ENCODE results near the gene SH3GL1.

The SH3GL1 gene

GRCh38 chr19:4372165-4373012 lies 28.0 kb downstream of the SH3GL1 start:
- FAIRE-seq (no peak), DNase-seq (ENCODE audit: insufficient read length) (no peak)
- no peak for TF ChIP-seq POLR2A (IDR thresholded peaks at IDR 0.05; ENCODE audit: low read depth, low read length)
- TF ChIP-seq POLR2AphosphoS5 (IDR thresholded peaks at IDR 0.05; ENCODE audit: low read depth, low read length), result no peak
- TF ChIP-seq TAF1 (IDR thresholded peaks at IDR 0.05; ENCODE audit: borderline replicate concordance, low read depth, low read length), result no peak

DNA sequence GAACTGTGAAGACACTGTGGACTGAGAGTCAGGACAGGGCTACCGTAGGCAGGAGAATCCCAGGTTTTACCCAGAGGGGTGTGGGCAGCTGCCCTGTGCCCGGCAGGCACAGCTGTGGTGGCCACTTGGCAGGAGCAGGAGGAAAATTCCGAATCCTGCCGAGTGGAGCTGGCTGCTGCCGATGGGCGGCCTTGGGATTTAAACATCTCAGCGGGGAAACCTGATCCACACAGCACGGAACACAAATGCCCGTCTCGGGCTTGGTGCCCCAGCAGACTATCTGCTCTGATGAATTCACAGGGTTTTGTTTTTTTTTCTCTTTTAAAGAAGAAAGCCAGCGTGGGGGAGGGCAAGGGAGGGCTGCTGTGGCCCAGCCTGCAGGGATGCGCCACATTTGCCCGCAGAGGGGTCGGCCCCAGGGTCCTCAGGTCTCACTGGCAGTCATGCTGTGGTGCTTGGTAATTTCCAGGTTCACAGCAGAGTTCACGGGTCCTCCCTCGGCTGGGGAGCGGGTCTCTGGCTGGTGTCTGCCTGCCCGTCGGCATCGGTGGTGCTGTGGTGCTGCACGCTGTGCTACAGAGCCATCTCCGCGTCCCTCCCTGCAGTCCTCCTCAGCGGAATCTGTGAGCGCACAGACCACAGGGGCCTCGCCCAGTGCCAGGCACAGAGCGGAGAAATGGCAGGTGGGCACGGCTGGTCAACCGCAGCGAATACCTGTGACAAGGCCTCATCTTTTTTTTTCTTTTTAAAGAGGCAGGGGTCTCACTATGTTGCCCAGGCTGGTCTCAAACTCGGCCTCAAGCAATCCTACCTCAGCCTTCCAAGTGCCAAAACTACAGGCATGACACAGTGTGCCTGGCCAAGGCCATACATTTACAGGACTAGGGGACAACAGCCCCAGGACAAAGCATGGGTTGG lies 28.8 kb downstream of the SH3GL1 start:
- no peak for TF ChIP-seq TAF1 (IDR thresholded peaks at IDR 0.05; ENCODE audit: borderline replicate concordance, low read depth, low read length)
- no peak for TF ChIP-seq POLR2A (IDR thresholded peaks at IDR 0.05; ENCODE audit: low read depth, low read length)
- TF ChIP-seq POLR2AphosphoS5 (IDR thresholded peaks at IDR 0.05; ENCODE audit: low read depth, low read length), result no peak
- DNase-seq (ENCODE audit: insufficient read length) (no peak), FAIRE-seq (no peak)

GRCh38 chr19:4370418-4371041 lies 29.8 kb downstream of the SH3GL1 start:
- no peak; the same call in 1 of the 2 replicates for TF ChIP-seq POLR2A (IDR thresholded peaks at IDR 0.05; ENCODE audit: low read depth, low read length)
- FAIRE-seq (no peak), DNase-seq (ENCODE audit: insufficient read length) (no peak)

- TF ChIP-seq POLR2A (IDR thresholded peaks at IDR 0.05; ENCODE audit: low read depth, low read length), result no peak; the same call in 1 of the 2 replicates
- peak; percentile 56; the same call in 1 of the 2 replicates for TF ChIP-seq POLR2AphosphoS5 (IDR thresholded peaks at IDR 0.05; ENCODE audit: low read depth, low read length)
- FAIRE-seq (peak; percentile 97), DNase-seq (ENCODE audit: insufficient read length) (peak; percentile 59)
These were observed 30.5 kb downstream of the SH3GL1 start for GRCh38 chr19:4369888-4370260.

- peak; percentile 64 for DNase-seq (ENCODE audit: insufficient read length)
- no peak for FAIRE-seq
- TF ChIP-seq POLR2AphosphoS5 (IDR thresholded peaks at IDR 0.05; ENCODE audit: low read depth, low read length), result no peak
- no peak; the same call in none of the 2 replicates for TF ChIP-seq POLR2A (IDR thresholded peaks at IDR 0.05; ENCODE audit: low read depth, low read length)
- no peak for TF ChIP-seq TAF1 (IDR thresholded peaks at IDR 0.05; ENCODE audit: borderline replicate concordance, low read depth, low read length)
These were observed 31.0 kb downstream of the SH3GL1 start for GRCh38 chr19:4369109-4369887.

DNA sequence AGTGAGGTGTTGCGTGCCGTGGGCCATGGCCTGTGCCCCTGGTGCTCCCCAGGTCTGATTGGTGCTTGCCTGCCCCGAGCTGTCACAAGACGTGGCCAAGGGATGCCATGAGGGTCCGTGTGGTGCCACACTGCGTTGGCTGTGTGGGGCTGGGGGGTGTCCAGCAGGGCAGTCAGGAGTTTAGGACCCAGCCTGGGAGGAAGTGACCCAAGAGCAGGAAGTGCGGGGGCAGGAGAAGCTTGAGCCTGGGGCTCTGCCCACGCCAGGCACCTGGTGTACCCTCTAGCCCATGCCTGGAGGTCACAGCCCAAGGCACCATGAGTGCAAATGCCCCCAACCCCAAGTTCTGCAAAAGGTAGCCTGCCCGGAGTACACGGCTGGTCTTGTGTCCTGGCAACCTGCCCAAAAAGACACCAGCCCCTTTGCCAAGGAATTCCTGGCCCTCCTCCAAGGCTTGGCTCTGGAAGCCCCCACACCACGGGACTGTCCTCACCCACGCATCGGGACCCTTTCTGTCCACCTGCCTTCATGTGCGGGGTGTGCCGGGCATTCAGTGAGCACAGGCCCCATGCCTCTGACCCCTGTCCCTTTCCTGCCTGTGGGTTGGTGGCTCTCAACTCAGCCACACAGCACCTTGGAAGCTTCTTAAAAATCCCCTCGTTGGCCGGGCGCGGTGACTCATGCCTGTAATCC lies 32.1 kb downstream of the SH3GL1 start:
- FAIRE-seq (peak; percentile 92), DNase-seq (ENCODE audit: insufficient read length) (no peak)
- TF ChIP-seq POLR2AphosphoS5 (IDR thresholded peaks at IDR 0.05; ENCODE audit: low read depth, low read length) (no peak), POLR2A (IDR thresholded peaks at IDR 0.05; ENCODE audit: low read depth, low read length) (no peak), TAF1 (IDR thresholded peaks at IDR 0.05; ENCODE audit: borderline replicate concordance, low read depth, low read length) (no peak)

DNA sequence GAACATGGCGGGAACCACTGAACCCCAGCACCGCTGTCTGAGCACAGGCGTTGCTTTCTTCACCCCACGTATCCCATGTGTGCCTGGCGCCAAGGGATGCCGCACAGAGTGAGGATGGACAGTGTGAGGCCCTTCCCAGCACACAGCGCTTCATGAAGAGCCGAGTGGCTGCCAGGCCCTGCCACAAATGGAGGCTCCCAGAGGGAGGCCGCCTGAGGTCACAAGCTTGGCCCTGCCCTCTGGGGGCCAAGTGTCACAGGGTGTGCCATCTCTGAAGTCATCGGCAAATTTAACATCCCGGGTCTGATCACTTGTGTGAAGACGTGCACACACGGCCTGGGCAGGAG lies 32.6 kb downstream of the SH3GL1 start:
- no peak for TF ChIP-seq POLR2A (IDR thresholded peaks at IDR 0.05; ENCODE audit: low read depth, low read length)
- TF ChIP-seq POLR2AphosphoS5 (IDR thresholded peaks at IDR 0.05; ENCODE audit: low read depth, low read length), result no peak
- no peak for TF ChIP-seq TAF1 (IDR thresholded peaks at IDR 0.05; ENCODE audit: borderline replicate concordance, low read depth, low read length)
- DNase-seq (ENCODE audit: insufficient read length), result no peak
- FAIRE-seq, result no peak

GRCh38 chr19:4367336-4367723 lies 33.0 kb downstream of the SH3GL1 start:
- DNase-seq (ENCODE audit: insufficient read length), result no peak
- TF ChIP-seq TAF1 (IDR thresholded peaks at IDR 0.05; ENCODE audit: borderline replicate concordance, low read depth, low read length) (no peak), POLR2AphosphoS5 (IDR thresholded peaks at IDR 0.05; ENCODE audit: low read depth, low read length) (no peak), POLR2A (IDR thresholded peaks at IDR 0.05; ENCODE audit: low read depth, low read length) (no peak)
- no peak for FAIRE-seq

GRCh38 chr19:4366666-4367335 lies 33.5 kb downstream of the SH3GL1 start:
- FAIRE-seq (no peak), DNase-seq (ENCODE audit: insufficient read length) (no peak)
- no peak for TF ChIP-seq TAF1 (IDR thresholded peaks at IDR 0.05; ENCODE audit: borderline replicate concordance, low read depth, low read length)
- TF ChIP-seq POLR2AphosphoS5 (IDR thresholded peaks at IDR 0.05; ENCODE audit: low read depth, low read length), result no peak
- no peak for TF ChIP-seq POLR2A (IDR thresholded peaks at IDR 0.05; ENCODE audit: low read depth, low read length)
